Measurements from ENCODE around the gene AFF3.

AFF3 gene

DNA sequence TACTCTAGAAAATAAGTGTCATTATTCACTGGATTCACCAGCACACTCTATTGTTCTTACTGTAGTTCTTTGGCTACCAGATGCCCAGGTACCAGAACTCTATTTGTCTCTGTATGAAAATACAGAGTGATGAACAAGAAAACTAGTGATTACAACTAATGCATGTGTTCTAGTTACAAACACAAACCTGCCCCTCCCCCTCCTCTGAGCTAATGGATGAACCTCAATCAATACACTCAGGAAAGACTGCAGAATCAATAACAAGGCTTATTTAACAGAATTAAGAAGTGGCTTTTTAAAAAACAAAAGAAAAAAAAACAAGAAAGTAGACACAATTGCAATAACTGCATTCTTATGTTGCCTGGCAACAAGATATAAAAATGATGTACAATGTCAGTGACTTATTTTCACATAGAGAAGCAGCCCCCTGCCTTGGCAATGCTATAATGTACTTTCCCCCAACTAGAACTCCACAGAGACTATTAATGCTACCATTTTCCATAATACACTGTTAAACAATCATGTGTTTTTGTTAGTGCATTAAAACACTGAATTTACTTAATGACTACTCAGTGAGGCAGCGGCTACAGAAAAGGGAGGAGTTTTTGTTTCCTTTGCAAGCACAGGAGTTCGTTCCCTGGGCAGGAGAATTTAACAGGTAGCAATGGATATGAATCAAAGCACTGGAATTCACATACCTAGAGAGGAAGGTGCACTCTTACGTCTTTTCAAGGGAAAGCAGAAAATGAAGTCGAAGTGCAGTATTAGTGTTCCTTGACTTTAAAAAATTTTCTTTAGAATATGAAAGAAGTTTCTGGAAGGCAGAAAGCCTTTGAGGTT is 333.8 kb downstream of the AFF3 start:
- in situ Hi-C loops (cut with MboI; ENCODE audit: low sequenced_read_pairs): no loop called here

DNA sequence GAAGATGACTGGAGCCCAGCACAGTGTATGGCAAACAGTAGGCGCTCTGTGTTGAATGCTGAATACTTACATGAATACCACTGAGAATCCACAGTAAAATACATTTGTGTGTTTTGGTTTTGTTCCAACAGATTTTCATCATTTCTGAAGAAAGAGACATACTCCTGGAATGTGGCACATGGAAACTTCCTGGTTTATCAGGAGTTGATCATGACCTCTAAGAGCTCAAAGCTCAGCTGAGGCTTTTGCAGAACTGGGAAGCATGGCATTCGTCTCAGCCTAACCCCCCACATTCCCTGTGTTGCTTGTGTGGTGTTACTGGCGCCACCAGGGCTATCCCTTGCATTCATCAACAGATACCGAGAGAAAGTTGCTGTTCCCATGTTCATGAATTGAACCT is 335.6 kb downstream of the AFF3 start:
- in situ Hi-C loops (cut with MboI; ENCODE audit: low sequenced_read_pairs): no loop called here

DNA sequence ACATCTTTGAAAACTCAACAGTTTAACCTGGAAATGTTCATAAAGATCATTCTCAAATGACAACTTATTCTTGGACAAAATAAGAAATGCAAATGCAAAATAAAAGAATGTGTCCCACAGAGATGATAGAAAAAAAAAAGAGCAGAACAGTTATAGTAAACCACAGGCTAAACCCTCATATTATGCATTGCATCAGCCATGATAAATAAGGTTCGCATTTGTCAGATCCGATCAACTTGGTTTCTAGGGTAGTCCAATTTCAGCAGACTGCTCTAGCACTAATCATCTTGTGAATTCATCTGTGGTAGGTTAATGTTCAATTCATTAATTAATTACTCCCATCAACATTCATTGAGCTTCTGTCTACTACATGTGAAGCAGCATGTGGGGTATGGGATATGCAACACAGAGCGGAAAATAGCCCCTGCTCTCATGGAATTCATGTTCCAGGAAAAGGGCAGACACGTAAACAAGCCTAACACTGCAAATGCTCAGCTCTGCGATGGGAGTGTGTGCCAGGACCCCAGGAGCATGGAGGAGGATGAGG is 336.4 kb downstream of the AFF3 start:
- in situ Hi-C loops (cut with MboI; ENCODE audit: low sequenced_read_pairs): no loop called here

DNA sequence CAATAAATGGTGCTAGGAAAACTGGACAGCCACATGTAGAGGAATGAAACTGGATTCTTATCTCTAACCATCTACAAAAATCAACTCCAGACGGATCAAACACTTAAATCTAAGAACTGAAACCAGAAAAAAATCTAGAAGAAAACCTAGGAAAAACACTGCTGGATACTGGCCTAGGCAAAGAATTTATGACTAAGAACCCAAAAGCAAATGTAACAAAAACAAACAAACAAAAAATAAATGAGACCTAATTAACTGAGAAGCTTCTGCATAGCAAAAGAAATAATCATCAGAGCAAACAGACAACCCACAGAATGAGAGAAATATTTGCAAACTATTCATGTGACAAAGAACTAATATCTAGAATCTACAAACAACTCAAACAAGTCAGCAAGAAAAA is 338.5 kb downstream of the AFF3 start:
- in situ Hi-C loops (cut with MboI; ENCODE audit: low sequenced_read_pairs): no loop called here

DNA sequence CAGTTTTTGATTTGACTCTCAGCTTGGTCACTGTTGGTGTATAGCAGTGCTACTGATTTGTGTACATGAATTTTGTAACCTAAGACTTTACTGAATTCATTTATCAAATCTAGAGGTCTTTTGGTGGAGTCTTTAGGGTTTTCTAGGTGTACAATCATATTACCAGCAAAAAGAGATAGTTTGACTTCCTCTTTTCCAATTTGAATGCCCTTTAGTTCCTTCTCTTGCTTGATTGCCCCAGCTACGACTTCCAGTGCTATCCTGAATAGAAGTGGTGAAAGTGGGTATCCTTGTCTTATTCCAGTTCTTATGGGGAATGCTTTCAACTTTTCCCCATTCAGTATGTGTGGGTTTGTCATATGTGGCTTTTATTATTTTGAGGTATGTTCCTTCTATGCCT is 339.7 kb downstream of the AFF3 start:
- in situ Hi-C loops (cut with MboI; ENCODE audit: low sequenced_read_pairs): no loop called here

DNA sequence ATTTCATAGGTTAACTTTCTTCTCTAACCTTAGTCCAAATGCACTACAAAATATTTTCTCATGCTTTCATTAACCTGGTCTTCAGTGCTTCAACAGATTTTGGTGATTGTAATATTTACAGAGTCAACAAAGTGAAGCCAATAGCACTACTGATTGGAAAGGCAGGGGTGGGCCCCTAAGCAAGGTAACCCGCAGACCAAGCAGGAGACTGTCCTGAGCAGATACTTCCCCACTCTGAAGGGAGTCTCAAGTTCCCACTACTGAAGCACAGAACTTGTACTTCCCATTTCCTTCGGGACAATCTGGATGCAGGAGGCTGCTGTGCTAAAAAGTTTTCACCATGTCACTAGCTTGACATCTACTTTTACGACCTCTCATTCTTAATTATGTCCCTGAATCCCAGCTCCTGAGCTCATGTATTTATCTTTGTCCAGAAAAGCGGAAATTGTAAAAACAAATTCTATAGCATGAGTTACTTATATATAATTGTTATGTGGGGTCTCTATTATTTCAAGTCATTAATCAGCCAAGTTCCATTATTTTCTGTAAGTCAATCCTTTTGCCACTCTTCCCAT is 341.0 kb downstream of the AFF3 start:
- in situ Hi-C loops (cut with MboI; ENCODE audit: low sequenced_read_pairs): no loop called here

DNA sequence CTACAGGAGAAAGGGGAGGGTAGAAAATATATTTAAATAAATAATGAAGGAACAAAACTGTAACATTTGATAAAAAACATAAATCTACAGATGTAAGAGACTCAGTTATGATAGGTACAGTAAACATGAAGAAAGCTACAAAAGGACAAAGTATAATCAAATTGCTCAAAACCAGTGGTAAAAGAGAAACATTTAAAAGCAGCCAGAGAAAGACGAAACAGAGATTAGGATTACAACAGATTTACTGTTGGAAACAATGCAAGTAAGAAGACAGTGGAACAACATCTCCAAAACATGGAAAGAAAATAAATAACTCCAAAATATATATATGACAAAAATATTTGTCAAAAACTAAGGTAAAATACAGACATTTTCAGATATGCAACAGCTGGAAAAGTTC is 344.9 kb downstream of the AFF3 start:
- in situ Hi-C loops (cut with MboI; ENCODE audit: low sequenced_read_pairs): no loop called here

DNA sequence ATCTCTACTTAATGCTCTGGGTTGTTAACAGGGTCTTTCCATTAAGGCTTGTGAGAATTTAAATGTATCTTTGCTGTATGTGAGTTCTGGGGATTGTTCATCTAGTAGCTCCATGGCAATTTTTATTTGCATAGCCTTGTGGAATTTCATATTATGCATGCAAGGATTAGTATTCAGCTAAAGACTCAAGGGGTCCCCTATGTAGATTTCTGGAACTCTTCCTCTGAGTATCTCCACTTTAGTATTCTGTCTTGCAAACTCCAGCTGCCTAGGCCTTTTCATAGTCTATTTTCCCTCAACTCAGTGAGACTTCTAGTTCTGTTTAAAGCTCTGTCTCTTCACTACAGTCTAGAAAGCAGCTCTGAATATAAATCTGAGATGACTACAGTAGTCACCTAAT is 348.0 kb downstream of the AFF3 start:
- in situ Hi-C loops (cut with MboI; ENCODE audit: low sequenced_read_pairs): no loop called here

DNA sequence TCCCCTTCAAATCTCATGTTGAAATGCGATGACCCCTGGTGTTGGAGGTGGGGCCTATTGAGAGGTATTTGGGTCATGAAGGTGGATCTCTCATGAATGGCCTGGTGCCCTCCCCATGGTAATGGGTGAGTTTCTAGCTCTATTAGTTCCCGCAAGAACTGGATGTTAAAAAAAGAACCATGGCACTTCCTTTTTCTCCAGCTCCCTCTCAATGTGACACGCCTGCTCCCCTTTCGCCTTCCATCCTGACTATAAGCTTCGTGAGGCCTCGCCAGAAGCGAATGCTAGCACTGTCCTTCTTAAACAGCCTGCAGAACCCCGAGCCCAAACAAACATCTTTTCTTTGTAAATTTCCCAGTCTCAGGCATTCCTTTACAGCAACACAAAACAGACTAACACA is 349.4 kb downstream of the AFF3 start:
- in situ Hi-C loops (cut with MboI; ENCODE audit: low sequenced_read_pairs): no loop called here

DNA sequence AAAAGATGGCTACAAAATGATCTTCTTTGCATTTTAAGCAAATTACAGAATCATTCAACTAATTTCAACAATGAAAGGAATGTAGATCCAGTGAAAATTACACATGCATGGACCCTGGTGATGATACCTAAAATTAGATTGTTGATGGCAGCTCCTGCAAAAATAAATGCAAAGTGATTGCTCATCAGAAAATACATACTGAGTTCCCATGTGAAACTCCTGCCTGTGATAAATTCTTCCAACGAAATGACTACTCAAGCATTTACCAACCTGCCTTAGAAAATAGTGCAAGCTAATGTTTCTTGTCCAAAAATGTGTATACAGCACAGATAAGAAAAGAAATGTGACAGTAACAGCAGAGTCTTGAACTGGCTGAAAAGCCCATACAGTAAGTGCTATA is 352.5 kb downstream of the AFF3 start:
- in situ Hi-C loops (cut with MboI; ENCODE audit: low sequenced_read_pairs): no loop called here

DNA sequence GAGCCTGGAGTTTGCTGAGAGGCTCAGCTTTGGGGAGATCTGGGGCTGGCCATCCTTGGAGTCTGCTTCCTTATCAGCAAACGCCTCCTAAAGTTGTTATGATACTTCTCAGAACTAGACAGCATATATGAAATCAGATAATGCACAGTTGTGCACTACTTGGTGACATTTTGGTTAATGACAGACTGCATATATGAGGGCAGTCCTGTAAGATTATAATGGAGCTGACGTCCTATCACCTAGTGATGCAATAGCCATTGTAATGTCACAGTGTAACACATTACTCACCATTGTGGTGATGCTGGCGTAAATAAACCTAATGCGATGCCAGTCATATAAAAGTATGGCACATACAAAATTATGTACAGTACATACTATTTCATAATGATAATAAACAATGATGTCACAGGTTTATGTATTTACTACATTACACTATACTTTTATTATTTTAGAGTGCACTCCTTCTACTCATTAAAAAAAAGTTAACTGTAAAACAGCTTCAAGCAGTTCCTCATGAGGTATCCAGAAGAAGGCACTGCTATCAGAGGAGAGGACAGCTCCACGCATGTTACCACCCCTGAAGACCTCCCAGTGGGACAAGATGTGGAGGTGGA is 354.5 kb downstream of the AFF3 start:
- in situ Hi-C loops (cut with MboI; ENCODE audit: low sequenced_read_pairs): no loop called here

DNA sequence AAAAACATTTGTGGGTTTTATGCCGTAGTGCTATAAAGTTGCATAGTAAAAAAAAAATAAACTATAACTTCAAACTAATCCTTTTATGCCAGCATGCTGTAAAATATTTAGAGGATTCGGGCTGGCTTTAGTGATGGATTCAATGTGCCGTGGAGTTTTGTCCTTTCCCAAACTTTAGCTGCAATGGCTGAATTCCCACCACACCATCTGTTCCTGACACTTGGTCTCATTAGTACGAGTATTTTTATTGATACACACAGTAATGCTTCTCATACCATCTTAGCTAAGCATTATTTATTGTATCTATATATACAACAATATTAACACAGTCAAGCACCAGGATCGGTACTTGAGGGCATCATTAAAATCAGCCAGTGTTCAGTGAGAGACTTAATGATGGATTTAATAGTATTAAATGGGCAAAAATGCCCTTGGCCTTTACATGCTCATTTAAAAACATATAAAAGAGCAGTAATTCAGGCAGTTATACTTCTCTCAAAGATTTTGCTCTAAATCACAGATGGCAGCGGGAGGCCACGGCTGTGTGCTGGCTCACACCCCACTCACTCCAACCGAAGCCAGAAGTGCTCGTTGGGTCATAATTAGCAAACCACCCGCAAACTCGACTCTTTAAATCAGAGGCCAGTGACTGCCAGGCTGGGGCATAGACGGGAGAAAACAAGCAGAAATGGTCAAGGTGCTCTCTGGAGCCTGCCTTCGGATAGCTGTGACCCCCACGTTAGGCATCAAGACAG is 355.6 kb downstream of the AFF3 start:
- in situ Hi-C loops (cut with MboI; ENCODE audit: low sequenced_read_pairs): no loop called here

DNA sequence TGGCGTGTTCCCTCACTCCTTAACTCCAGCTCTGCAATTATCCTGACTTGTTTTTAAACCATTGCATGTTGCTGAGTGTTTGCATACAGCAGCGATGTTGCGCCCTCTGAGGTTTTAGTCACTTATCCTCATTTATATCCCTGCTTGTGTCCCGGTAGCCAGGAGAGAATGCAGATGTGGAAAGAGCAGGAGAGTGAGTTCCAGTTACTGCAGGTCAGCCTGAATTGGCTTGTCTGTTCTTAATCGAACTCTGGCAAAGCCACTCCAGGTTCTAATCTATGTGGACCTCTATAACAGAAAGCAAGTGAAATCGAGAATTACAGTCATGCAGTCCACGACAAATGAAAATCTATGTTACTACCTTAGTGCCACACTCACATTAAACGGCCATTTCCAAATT is 357.4 kb downstream of the AFF3 start:
- in situ Hi-C loops (cut with MboI; ENCODE audit: low sequenced_read_pairs): no loop called here

DNA sequence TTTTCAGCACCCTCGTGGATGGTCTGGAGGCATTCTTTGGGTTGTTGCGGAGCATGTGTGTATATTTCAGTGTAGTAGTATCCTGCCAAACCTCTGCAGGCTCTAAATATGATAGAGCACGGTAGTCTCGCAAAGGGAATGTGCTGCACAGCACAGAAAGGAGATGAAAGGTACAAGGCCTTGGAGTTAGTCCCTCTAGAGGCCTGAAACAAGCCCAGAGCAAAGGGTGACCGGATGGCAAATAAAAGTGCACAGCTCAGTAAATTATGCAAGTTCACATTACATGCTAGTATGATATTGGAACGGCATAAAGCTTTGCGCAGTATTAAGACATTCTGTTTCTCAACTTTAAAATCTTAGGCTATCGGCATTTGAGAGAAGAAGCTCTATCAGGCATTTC is 358.1 kb downstream of the AFF3 start:
- in situ Hi-C loops (cut with MboI; ENCODE audit: low sequenced_read_pairs): no loop called here

DNA sequence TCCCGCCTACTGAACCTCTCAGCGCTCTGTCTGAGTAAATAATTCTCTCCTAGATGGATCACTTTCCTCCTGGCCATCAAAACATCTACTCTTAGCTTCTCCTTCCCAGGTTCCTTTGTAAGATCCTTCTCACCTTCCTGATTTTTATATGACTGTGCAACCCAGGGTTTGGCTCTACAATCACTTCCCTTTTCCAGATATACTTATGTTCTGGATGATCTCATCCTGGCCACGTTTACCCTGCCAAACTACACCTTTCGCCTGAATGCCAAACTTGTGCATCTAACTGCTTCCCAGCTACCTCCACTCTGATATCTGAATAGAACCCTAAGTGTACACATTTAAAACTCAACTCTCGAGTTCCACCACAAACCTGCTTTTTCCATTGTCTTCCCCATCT is 362.1 kb downstream of the AFF3 start:
- in situ Hi-C loops (cut with MboI; ENCODE audit: low sequenced_read_pairs): no loop called here

DNA sequence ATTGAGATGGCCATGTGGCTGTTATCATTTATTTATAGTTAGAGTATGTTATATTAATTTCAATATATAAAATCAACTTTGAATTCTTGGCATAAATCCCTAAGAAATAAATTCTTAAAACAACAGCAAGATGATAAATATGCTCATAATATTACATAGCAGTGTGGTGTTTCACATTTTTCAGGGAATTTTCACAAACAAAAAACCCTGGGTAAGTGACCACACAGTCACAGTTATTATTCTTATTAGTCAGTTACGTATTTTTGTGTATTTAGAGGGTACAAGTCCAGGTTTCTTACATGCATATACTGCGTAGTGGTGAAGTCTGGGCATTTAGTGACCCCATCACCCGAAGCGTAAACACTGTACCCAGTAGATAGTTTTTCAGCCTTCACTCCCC is 363.1 kb downstream of the AFF3 start:
- in situ Hi-C loops (cut with MboI; ENCODE audit: low sequenced_read_pairs): no loop called here

DNA sequence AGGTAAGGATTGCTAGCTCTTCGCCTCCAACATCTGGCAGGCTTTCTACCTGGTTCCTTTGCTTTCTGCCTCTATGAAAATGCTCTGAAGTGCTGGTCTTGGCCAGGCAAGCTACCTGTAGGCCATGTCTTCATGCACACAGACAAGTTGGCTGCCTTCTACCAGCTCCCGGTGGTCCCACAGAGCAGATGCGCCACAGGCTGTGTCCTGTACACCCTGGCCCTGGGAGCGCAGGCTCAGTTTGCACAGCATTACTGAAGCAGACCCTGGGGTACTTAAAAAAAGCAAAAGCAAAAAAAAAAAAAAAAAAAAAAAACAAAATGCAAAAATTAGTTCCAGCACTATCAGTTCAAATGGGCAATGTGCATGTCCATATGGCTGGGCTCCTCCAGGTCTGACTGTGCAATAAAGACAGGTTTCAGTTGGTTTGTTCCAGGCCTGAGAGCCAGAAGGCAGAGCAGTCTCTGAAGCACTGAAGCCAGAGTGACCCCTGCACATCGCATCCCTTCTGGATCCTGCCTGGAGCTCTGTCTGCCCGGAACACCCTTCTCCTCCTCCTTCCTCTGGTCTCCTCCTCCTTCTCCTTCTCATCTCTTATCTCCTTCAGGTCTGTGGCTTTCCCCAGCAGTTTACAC is 364.6 kb downstream of the AFF3 start:
- in situ Hi-C loops (cut with MboI; ENCODE audit: low sequenced_read_pairs): no loop called here

DNA sequence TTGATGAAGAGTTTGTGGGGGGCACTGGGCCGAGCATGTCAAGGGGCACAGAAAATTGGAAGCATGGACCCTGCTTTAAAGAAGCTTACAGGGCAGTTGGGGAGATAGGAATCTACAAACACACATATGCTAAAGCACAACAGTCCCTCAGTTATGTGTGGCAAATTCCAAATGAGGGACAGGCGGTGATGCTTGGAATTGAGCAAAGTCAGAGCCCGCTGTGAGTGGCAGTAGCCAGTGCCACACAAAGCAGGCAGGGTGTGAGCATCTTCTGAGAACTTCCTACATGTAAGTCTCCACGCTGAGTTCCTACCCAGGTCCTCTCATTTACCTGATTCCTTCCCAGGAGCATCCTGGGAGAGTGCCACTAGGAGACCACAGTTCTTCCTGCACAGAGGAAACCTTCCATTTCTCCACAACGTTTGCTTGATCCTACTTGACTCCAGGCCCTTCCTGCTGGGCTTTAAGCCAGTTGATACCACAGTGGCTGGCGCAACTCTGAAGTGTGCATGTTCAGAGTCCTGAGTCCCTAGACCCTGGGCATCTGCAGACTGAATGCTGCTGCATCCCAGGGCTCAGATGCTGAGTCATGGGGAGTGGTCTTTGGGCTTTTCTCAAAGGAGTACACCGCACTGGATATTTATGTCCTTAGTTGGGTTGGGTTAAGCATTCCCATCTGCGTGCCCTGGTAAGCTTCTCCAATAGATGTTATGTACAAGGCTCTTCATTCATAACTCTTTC is 365.3 kb downstream of the AFF3 start:
- in situ Hi-C loops (cut with MboI; ENCODE audit: low sequenced_read_pairs): no loop called here

DNA sequence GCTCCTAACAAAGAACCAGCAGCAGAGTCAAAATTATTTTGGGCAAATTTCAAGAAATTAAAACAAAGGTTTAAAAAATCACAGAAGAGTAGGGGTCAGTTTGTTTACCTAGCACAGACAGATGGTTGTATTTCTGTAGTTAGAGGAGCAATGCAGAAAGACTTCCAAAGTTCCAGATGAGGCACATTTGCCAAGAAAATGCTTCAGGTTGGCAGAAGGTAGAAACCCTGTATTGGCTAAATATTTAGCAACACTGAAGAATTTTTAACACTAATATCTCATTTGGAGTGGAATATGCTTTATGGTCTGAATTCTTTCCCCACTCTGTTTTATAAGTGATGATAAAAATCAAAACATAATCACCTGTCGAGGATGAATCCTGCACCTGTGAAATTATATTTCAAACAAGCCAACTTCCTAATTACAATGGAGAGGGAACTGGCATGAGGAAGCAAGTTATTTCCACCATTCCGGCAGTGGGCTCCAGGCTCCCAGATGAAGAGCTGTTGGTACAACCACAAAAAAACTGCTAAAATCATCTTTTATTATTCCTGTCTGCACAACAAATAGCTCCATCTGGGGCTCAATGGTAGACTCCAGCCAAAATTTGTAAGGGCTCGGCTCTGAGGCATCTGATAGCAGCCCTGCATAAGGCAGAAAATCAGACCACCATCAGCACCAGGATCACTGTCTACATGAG is 366.0 kb downstream of the AFF3 start:
- in situ Hi-C loops (cut with MboI; ENCODE audit: low sequenced_read_pairs): no loop called here

DNA sequence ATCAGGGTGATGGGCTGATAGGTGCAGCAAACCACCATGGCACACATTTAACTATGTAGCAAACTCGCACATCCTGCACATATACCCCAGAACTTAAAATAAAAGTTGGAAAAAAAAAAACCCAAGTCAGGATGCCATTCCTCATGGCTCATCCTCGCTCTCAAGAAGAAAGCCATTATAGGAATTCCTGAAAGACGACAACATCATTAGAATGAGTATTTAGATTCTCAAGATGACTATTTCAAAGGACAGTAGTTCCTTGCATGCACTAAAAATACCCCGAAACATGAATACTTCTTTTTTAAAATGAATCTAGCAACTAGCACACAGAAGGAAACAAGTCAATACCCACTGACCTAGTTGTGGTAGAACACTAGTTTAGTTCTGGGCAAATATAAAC is 366.8 kb downstream of the AFF3 start:
- in situ Hi-C loops (cut with MboI; ENCODE audit: low sequenced_read_pairs): no loop called here

Measured in hTERT RPE-1 (cell line).